ENCODE data around the gene KRT31.
"Not testable (repeated sequence)": the region's sequence is repeated elsewhere in the genome, so short reads cannot be mapped to it uniquely, and the experiment has no call there.

The KRT31 gene
- total RNA-seq = 0 reads per million in 4 experiments

GRCh38 chr17:41396996-41397660 is at the start of gene KRT31:
TSS of gene KRT31 (minus strand) at chr17:41397608. CDS start at chr17:41397539, 69 bp downstream.
- no peak for DNase-seq

DNA sequence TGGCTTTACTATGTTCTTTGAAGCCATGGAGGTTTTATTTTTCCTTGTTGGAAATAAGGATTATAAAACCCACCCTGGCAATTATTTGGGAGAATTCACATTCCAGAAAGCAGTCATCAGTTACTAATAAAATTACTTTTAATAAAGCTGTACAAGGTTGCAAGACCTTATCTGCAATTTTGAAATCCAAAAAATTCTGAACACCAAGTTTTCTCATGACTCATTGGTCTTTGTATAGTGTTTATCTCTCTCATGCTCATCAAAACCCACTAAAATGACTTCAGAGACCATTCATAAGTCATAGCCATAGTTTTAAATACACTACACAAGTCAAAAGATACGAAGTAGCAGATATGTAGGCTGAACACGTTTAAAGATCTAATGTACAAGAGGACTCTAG is 49.4 kb upstream of the KRT31 start:
- DNase-seq = no peak

GRCh38 chr17:41444640-41445039 is 47.2 kb upstream of the KRT31 start:
- no peak for DNase-seq

DNA sequence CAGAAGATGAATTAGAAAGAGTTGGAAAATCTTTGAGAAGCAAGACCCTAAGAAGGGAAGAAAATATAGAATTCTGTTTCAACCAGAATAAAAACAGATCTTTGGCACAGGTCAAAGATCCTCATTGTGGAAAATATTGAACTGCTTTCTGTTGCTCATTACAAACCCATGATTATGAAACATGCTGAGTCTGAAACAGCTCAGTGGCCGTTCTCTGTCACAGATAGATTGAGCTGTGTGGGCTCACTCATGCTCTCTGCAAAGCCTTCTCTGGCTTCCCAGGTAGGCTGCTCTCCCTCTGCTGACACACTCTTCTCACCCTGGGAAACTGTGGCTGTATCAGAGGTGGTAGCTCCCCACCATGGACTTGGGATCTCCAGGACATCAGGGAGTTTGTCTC is 46.8 kb upstream of the KRT31 start:
- DNase-seq = no peak

DNA sequence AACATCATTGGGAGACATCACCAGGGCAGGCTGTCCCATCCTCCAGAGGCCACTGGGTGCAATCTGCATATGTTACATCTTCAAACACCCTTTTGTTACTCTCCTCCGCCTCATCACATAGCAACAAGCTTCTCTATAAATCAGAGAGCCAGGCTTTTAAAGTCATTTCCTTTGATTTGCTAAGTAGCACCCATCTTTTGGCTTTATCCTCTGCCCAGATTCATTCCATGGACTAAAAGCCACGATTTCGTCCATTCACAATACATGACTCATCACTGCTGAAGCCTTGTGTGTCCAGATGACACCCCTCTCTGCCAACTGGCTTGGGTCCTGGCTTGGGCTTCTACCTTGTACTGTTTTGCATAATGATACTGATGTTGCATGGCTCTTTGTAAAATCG is 45.3 kb upstream of the KRT31 start:
- no peak for DNase-seq

- DNase-seq = no peak
Measured at GRCh38 chr17:41440531-41441033, 43.2 kb upstream of the KRT31 start, which contains the start of gene KRT38. TSS of gene KRT38 (minus strand) at chr17:41440983. CDS start at chr17:41440921, 62 bp downstream.

DNA sequence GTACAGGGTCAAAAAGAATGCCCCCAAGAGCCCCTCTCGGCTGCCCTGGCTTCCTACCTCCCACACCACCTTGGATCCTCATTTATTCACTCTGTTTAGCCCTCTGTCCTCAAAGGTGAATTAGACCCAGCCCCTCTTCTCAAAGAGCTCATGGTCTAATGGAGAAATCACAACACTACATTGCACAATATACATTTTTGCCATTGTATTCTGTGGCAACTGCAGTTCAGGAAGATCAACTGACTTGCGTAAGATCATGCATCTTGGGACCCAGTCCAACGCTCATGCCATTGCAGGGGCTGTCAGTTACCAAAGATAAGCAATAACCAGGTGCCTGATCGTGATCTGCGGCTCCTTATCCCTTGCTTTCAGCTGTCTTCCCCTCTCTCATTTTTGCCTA is 42.0 kb upstream of the KRT31 start:
- no peak for DNase-seq

- no peak for DNase-seq
Measured at GRCh38 chr17:41437769-41438168, 40.4 kb upstream of the KRT31 start.

GRCh38 chr17:41437254-41437653 is 39.8 kb upstream of the KRT31 start:
- no peak for DNase-seq

- DNase-seq = no peak
Measured at GRCh38 chr17:41434415-41434814, 37.0 kb upstream of the KRT31 start.

GRCh38 chr17:41434005-41434404 is 36.6 kb upstream of the KRT31 start:
- DNase-seq = no peak

DNA sequence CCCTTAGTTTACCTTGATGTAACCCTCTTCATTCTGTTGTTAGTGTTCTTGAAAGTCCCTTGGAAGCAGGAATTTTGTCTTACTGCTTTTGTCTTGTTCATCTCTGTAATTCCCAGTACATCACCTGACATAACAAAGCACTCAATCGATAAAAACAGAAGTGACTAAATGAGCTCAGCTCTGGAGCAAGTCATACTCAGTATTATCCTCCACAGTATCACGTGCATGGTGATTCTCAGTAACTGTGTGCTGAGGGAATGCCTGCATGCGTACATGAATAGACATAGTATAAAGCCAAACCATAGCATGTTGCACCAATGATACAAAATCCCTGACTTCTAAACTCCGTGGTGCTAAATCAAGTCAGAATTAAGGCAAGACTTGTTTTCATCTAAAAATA is 36.2 kb upstream of the KRT31 start:
- DNase-seq = no peak

- DNase-seq = not testable (repeated sequence)
Measured at GRCh38 chr17:41430376-41430775, 33.0 kb upstream of the KRT31 start.

- DNase-seq = no peak
Measured at GRCh38 chr17:41429667-41430066, 32.3 kb upstream of the KRT31 start.

DNA sequence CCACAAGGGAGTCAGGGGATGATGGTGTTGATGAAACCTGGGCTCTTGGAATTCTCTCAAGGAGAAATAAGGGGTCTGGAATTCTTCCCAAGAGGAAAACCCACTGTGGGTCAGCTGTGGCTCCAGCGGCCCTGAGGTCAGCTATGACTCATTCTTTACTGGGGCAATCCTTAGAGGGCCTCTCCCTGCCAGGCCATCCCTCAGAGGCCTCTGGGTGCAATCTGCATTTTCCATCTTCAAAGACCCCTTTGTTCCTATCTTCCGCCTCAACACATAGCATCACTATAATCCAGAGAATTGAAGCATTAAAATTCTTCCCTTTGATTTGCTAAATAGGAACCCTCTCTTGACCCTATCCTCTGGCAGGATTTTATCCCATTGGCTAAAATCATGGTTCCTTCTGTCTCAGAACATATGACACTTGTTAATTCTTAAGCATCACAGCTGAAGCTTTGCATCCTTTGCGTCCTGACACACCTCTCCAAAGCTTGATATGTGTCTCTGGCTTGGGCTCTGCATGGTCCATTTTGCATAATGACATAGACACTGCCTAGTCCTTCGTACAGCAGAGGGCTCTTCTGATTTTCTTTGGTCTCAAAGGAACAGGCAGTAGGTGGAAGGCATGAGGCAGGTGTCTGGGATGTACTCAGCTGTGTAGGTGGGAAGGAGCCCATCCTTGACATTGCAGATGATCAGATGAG is 31.3 kb upstream of the KRT31 start:
- DNase-seq = no peak

- DNase-seq = no peak
Measured at GRCh38 chr17:41424111-41424635, 26.8 kb upstream of the KRT31 start, which contains the start of gene KRT37. TSS of gene KRT37 (minus strand) at chr17:41424585. CDS start at chr17:41424523, 62 bp downstream.

- DNase-seq = not testable (repeated sequence)
Measured at GRCh38 chr17:41422586-41422985, 25.2 kb upstream of the KRT31 start.

DNA sequence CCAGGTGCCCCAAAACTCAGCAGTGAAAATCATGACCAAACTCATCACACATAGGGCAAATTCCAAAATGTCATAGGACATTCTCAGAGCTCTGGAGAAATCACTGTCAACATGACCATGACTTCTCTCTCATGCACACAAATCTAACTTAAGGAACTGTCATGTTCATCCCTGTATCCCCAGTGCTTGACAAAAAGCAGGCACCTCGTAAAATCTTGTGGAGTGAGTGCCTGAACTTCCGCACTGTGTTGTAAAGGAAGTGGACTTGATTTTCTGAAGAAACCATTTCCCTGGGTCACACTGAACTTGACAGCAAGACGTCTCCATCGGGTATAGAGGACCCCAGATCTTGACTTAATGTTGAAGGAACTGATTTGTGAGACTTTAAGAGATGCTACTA is 24.2 kb upstream of the KRT31 start:
- DNase-seq = no peak

DNA sequence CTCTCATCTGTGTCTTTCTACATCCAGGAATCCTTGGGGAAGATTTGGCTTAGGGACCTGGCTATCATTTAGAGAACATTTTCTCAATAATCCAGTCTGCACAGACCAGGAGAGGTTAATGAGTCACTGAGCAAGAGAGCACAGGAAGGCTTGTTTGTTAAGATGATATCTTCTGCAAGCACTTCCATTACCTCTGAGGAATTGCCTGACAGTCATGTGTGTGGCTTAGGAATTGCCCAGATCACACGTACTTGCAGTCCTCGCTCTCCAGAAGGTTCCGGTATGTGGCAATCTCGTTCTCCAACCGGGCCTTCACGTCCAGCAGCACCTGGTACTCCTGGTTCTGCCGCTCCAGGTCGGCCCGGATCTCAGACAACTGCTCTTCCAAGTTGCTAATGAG is 23.7 kb upstream of the KRT31 start:
- DNase-seq = no peak

DNA sequence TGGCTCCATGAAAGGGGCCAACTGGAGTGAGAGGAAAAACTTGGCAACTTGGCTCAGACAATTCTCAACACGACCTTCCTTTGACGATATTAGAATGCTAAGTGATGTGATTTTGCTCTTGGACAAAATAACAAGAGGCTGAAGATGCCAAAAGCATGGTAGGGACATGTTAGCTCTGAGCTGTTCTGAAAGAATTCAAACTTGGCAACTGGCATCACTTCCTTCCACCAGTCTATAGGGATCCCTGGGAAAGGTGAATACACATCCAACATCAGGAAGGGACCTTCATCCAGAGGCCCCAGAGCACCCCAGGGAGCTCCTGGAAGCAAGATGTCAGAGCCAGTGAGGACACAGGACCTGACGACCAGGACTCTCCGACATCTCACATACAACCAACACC is 22.7 kb upstream of the KRT31 start:
- no peak for DNase-seq

DNA sequence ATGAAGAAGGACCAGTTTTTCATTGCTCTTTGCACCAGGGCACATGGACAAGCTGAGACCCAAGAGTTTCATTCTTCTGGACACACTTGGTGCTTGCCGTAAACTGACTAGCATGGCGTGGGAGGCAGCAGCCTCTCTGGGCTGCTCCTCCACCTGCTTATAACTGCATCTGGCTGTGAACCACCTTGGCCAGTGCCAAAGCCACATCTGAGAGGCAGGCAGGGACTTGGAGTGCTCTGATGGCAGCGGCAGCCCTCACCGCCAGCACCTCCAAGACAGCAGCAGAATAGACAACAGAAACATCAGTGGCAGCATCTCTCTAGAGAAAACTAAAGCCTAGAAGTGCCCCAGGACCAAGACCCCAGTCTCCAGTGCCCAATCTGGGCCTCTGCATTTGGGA is 22.3 kb upstream of the KRT31 start:
- no peak for DNase-seq

- no peak for DNase-seq
Measured at GRCh38 chr17:41418116-41418860, 20.9 kb upstream of the KRT31 start.

DNA sequence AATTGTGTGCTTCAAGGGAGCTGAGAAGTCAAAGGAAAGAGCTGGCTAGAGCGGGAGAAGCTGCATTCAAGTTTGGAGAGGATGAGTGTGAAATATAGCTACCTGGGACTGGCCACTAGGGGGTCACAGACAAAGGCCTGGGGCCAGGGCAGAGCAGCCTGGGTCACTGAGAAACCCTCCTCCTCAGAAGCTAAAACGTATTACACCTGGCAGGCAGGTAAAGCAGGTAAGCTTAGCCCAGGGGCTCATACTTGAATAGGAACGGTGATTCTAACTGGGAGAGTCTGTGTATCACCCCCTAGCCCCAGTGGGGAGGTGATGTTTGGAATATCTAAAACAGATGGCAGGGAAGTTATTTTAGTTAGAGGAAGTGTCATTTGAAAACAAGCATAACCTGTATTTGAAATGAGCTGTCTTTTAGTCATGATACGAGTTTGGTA is 20.2 kb upstream of the KRT31 start:
- DNase-seq = no peak
